ENCODE data around the gene ADAM17. TPM values are rescaled to one million over a fixed set of nuclear protein-coding genes. Genes with fewer than 3 reads are reported as not detected.

Gene ADAM17
- polyA plus RNA-seq, 2 of the 4 experiments (the other 2 are of a cell fraction) = 33.1 to 38.1 TPM

GRCh38 chr2:9490789-9491188 is 64.8 kb downstream of the ADAM17 start:
- Histone ChIP-seq H3K9me3 (no peaks in the 10 kb centered on the region), H3K4me2 (no peak overlapping the region), H3K27ac (no peak overlapping the region), H3K4me1 (peaks cover 11% of the 10 kb centered on the region; the same call in 2 of the 3 replicates), H3K4me3 (no peak overlapping the region)
- no peak for ATAC-seq
- POLR2A ChIA-PET = interaction anchor here (0.9 kb wide), 1 partner anchor 15 kb away, joined by 3 read pairs; no protein-coding TSS in a partner anchor
- CTCF ChIA-PET = interaction anchor here (0.8 to 3.3 kb wide), 4 partner anchors 12 to 348 kb away, joined by 3 to 15 read pairs (median 3); no protein-coding TSS in a partner anchor
- 77% methylated on average over 2 of the region's 2 CpGs for WGBS (ENCODE audit: missing lambda C conversion rate)
- no peak for FAIRE-seq
- no peak for DNase-seq (ENCODE audit: low read depth in 1 of 2, low spot score in 1 of 2)
- TF ChIP-seq HOXB13 (CRISPR knock-in tag; IDR thresholded peaks at IDR 0.05; ENCODE audit: low read depth) = no peak
- TF ChIP-seq KDM1A (IDR thresholded peaks at IDR 0.05; ENCODE audit: low read depth) = no peak
- TF ChIP-seq, protein P1, sequence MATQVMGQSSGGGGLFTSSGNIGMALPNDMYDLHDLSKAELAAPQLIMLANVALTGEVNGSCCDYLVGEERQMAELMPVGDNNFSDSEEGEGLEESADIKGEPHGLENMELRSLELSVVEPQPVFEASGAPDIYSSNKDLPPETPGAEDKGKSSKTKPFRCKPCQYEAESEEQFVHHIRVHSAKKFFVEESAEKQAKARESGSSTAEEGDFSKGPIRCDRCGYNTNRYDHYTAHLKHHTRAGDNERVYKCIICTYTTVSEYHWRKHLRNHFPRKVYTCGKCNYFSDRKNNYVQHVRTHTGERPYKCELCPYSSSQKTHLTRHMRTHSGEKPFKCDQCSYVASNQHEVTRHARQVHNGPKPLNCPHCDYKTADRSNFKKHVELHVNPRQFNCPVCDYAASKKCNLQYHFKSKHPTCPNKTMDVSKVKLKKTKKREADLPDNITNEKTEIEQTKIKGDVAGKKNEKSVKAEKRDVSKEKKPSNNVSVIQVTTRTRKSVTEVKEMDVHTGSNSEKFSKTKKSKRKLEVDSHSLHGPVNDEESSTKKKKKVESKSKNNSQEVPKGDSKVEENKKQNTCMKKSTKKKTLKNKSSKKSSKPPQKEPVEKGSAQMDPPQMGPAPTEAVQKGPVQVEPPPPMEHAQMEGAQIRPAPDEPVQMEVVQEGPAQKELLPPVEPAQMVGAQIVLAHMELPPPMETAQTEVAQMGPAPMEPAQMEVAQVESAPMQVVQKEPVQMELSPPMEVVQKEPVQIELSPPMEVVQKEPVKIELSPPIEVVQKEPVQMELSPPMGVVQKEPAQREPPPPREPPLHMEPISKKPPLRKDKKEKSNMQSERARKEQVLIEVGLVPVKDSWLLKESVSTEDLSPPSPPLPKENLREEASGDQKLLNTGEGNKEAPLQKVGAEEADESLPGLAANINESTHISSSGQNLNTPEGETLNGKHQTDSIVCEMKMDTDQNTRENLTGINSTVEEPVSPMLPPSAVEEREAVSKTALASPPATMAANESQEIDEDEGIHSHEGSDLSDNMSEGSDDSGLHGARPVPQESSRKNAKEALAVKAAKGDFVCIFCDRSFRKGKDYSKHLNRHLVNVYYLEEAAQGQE (IDR thresholded peaks at IDR 0.05) = no peak
- no peak for TF ChIP-seq CEBPB (IDR thresholded peaks at IDR 0.05)
- no peak for TF ChIP-seq PHF8 (IDR thresholded peaks at IDR 0.05; ENCODE audit: borderline replicate concordance, low read depth)
- TF ChIP-seq ATOH8 (CRISPR knock-in tag; IDR thresholded peaks at IDR 0.05; ENCODE audit: low read depth) = no peak
- no peak for TF ChIP-seq USF2 (IDR thresholded peaks at IDR 0.05)
- TF ChIP-seq ELK1 (IDR thresholded peaks at IDR 0.05; ENCODE audit: low read depth, low read length) = no peak
- no peak for TF ChIP-seq RCOR1 (IDR thresholded peaks at IDR 0.05; ENCODE audit: low read depth, low read length)
- TF ChIP-seq FOXS1 (CRISPR knock-in tag; IDR thresholded peaks at IDR 0.05) = no peak
- no peak for TF ChIP-seq FOSL2 (IDR thresholded peaks at IDR 0.05)
- TF ChIP-seq FOSL2 (CRISPR knock-in tag; IDR thresholded peaks at IDR 0.05) = no peak
- no peak for TF ChIP-seq CTCF (IDR thresholded peaks at IDR 0.05)

DNA sequence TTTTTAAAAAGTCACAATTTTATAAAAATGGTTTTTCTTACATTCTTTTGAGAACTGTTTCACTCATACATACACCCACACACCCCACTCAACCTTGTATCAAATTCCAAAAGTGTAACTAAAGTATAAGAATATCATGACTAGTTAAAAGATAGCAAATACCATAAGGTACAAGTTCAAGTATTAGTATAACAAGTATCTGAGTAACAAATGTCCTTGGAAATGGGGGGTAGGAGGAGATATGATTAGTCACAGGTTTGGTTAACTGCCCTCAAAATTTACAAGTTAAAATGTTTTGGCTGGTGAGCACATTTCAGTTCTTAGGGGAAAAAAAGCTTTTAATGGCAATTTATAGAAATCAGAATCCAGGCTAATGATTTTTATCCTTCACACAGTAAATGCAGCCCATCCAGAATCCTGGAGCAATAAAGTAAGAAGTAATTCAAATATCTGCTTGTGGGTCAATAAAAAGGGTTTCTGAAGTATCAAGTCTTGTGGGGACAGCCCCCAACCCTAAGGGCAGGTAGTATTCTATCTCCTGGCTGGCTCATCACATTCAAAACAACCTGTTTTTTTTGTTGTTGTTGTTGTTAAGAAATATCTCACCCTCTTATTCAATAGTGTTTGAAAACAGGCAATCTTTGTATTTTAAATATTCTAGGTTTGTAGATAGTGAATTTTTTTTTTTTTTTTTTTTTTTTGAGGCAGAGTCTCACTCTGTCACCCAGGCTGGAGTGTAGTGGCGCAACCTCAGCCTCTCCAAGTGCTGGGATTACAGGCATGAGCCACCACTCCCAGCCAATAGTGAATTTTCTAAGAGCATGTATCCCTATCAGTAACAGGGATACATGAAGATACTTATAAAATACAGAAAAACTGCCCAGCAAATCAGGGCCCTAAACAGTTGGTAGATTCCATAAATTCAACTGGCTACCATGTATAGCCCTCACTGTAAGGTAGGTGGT is 66.8 kb downstream of the ADAM17 start:
- no peak for FAIRE-seq
- H3K4me2 ChIP-seq = peak overlapping the region; percentile 8; the same call in 1 of the 3 replicates
- ChIA-PET CTCF (no interaction called here), POLR2A (no interaction called here)
- no peak overlapping the region for H3K27ac ChIP-seq
- peak in 1 of 2 experiments; percentile 24; a peak in 2 of 6 replicates for ATAC-seq
- H3K4me1 ChIP-seq = peaks cover 11% of the 10 kb centered on the region; the same call in 2 of the 3 replicates
- no peaks in the 10 kb centered on the region for H3K9me3 ChIP-seq
- 100% methylated on average over 1 of the region's 1 CpG for WGBS (ENCODE audit: missing lambda C conversion rate)
- no peak overlapping the region for H3K4me3 ChIP-seq
- no peak for DNase-seq (ENCODE audit: low read depth in 1 of 2, low spot score in 1 of 2)
- no peak for TF ChIP-seq ELK1 (IDR thresholded peaks at IDR 0.05; ENCODE audit: low read depth, low read length)
- no peak for TF ChIP-seq TFCP2L1 (CRISPR knock-in tag; IDR thresholded peaks at IDR 0.05)
- TF ChIP-seq HOXB5 (CRISPR knock-in tag; IDR thresholded peaks at IDR 0.05) = no peak
- no peak for TF ChIP-seq ZC3H11A (IDR thresholded peaks at IDR 0.05)
- TF ChIP-seq EHMT2 (IDR thresholded peaks at IDR 0.05; ENCODE audit: low read depth) = no peak
- no peak for TF ChIP-seq HOXB13 (CRISPR knock-in tag; IDR thresholded peaks at IDR 0.05; ENCODE audit: low read depth)
- TF ChIP-seq BHLHE40 (IDR thresholded peaks at IDR 0.05; ENCODE audit: low read depth, low read length) = no peak
- TF ChIP-seq PBX3 (IDR thresholded peaks at IDR 0.05) = no peak
- no peak for TF ChIP-seq HMGXB4 (CRISPR knock-in tag; IDR thresholded peaks at IDR 0.05; ENCODE audit: borderline replicate concordance)
- no peak for TF ChIP-seq CBX8 (IDR thresholded peaks at IDR 0.05)
- no peak for TF ChIP-seq CEBPB (IDR thresholded peaks at IDR 0.05)
